DMS153 treated with DMSO at 0.1 percent for 48 hours (cell line): Measurements from ENCODE around the gene SSR4.

Source experiments
- DNase-seq: peaks from one replicate; lab custom pipeline; 2025; ENCODE audit not compliant: unreplicated experiment; lab: John Stamatoyannopoulos, UW

SSR4 gene

DNA sequence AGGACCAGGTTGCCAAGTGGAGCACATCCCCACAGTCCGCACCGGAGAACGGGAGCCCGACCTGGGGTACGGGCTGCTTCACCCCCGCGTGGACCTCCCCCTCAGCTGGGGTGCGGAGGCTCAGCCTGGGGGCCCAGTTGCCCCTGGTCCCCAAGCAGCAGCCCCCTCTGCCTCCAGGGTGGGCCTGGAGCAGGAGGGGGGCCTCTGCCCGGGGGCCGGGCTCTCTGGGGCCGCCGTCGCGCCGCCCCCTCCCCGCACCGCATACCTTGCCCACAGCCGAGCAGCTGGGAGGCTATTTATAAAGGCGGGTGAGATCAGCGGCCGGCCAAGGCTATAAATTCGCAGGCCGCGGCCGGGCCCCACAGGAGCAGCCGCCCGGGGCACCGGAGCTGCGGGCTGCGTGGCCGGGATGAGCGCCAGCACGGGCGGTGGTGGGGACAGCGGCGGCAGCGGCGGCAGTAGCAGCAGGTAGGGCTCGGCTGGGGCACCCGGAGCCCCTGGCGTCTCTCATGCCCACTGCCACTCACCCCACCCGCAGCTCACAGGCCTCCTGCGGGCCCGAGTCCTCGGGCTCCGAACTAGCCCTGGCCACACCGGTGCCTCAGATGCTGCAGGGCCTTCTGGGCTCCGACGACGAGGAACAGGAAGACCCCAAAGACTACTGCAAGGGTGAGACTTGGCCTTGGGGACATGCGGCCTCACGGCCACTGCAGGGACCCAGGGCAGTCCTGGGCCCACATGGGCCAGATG is 13.6 kb upstream of the SSR4 start, which contains the start of gene SRPK3:
TSS of gene SRPK3 (plus strand) at position 364 of the 750 bp plus-strand sequence. CDS start at position 410, 46 bp downstream.
- DNase-seq: peak; percentile 18

DNA sequence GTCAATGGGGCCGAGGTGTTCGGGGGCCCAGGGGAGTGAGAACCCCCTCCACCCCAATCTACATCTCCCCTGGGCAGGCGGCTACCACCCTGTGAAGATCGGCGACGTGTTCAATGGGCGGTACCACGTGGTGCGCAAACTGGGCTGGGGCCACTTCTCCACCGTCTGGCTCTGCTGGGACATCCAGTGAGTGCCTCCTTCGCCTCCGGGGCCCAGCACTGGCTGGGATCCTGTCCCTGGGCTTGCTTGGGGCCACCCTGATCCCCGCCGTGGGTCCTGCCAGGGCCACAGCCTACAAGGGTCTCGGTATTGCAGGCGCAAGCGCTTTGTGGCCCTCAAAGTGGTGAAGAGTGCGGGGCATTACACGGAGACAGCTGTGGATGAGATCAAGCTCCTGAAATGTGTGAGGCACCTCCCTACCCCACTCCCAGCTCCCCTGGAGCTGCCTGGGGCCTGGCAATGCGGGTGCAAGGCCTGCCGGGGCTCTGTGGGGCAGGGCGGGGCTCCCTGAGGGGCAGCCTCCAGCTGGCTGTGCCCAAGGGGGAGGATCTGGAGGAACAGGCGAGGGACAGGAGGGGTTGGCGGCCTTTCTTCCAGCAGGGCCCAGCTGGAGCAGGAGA is 12.9 kb upstream of the SSR4 start:
- peak; percentile 19 for DNase-seq

DNA sequence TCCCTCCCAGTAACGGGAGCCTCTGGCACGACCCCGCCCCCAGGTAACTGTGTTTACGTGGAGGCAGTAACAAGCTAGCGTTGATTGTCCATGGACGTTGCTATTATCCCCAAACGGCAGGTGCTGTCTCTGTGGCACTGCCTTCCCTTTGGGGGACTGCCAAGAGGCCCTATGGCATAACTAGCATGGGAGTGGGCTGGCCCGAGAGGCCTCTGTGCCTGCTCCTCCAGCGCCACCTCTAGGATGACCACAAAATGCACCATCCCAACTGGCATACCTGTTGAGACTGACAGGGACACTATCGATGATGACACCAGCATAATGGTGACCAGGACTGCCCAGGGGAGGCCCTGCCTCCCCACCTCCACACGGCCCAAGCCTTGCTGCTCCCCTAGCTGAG is 12.2 kb upstream of the SSR4 start:
- DNase-seq: peak; percentile 87

DNA sequence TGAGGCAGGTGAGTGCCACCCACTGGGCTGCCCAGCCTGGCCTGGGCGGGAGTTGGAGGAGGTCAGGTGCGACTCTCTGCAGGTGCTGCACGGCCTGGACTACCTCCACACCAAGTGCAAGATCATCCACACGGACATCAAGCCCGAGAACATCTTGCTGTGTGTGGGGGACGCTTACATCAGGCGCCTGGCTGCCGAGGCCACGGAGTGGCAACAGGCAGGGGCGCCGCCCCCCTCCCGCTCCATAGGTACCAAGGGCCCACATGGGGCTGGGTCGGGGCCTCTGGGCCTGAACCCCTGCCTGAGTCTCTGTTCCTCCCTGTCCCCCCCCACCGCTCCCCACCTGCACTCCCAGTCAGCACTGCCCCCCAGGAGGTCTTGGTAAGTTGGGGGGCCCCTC is 11.6 kb upstream of the SSR4 start:
- DNase-seq: no peak

DNA sequence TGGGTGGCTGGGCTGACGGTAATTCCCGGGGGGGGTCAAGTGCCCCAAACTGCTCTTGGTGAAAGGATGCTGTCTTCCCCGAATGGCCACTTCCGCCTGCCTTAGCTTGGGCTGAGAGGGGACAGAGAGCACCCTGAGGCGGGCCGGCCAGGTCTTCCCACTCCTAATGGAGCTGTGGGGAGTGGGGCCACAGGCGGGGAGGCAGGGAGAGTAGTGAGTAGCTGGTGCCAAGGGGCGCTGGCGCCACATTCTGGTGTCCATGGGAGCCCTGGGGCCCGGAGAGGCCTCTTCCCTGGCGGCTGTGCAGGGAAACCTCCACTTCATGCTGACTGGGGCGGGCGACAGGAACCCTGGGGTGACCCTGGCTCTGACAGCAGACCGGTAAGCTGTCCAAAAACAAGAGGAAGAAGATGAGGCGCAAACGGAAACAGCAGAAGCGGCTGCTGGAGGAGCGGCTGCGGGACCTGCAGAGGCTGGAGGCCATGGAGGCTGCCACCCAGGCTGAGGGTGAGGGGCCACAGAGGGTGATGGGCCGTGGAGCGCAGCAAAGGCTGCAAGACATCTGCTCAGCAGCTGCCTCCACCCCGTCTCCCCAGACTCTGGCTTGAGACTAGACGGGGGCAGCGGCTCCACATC is 11.0 kb upstream of the SSR4 start:
- no peak for DNase-seq

DNA sequence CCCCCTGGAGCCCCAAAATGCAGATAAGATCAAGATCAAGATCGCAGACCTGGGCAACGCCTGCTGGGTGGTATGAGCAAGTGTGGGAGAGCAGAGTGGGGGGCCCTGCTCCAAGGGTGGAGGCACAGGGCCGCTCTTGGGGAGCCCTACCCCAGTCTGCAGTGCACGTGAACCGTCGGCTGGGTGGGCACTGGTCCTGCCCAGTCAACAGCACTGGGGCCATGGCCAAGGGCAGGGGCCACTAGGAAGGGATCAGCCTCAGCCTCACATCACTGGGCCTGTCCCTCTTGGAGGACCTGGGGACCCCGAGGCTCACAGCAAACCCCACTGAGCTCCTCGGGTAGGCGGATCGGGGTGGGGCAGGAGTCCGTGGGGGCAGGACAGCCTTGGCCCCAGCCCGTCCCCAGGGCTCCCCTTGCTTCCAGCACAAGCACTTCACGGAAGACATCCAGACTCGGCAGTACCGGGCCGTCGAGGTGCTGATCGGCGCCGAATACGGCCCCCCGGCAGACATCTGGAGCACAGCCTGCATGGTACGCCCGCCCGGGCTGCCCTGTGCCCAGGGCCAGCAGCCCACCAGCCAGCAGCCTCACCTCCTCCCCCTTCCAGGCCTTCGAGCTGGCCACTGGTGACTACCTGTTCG is 10.0 kb upstream of the SSR4 start:
- no peak for DNase-seq

DNA sequence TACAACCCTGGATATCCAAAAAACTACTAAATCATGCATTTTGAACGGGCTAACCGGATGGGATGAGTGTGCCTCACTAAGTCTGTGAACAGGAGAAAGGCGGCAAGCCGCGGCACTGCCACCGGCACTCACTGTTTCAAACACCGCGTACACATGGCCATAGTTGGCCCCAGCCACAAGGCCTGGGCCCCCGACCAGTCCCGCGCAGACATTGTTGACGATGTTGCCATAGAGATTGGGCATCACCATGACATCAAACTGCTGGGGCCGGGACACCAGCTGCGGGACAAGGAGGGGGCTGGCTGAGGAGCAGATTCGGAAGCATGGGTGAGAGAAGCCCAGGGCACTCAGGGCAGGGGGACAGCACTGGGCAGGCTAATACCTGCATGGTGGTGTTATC is 7.8 kb upstream of the SSR4 start:
- no peak for DNase-seq

DNA sequence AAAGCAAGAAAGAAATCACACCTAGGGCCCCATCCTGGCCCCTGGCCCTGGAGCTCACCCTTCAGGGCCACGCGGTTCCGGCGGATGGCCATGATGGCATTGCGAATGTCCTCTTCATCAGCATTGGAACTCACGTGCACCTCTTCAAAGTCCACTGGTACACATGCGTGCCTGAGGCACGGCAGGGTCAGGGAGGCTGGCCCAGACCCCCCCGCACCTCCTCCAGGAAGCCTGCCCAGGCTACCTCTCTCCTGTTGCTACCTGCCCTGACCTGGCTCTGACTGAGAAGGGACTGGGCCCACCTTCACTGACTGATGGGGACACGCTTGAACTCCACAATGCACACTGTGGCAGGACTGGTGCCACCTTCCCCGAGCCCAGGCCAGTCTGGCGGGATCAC is 4.8 kb upstream of the SSR4 start:
- DNase-seq: no peak

DNA sequence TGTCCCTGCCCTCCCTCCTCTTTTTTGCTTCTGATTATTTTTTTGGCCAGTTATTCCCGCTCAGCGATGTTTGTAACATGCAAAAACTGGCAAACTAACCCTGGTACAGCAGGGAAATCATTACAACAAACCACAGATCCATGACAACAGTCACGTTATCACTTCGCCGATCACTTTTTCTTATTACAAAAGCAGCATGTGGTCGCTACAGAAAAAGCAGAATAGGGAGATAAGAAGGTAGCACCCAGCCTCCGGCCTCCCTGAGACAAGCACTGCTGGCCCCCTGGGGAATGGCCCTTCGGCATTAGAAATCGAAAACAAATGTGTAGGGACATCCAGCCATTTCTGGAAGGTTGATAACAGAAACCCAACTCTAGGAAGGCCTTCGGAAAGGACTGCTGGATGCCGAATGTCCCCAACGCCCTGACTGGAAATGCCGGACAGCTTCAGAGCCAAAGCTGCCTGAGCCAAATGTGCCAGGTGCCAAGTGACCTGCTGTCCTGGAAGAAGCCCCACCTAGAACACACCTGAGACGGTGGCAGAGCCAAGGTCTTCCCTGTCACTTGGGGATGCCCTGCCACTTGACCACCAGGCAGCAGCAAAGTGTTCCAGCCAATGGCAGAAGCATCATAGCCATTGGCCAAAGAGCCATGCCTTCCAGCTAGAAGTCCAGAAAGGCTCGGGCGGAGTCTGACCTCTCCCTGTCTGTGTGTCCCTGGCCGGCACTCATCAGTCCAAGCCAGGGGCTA is 3.2 kb upstream of the SSR4 start:
- no peak for DNase-seq

DNA sequence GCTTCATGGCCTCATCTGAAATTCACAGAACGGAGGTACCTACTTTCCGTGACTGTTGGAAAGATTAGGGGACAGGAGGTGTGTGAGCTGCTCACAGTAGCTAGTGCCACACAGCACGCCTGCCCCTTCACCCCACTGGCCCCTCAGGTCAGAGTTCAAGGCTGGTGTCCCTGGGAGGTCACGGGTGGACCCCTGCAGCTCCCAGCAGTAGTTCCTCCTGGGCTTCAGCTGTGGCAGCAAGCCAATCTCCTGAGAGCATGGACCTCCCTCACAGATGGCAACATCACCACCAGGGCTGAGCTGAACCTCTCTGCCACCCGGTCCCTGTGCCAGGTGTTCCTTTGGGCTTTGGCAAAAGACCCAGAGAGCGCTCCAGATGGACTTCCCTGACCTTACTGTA is 2.1 kb upstream of the SSR4 start:
- DNase-seq: no peak

DNA sequence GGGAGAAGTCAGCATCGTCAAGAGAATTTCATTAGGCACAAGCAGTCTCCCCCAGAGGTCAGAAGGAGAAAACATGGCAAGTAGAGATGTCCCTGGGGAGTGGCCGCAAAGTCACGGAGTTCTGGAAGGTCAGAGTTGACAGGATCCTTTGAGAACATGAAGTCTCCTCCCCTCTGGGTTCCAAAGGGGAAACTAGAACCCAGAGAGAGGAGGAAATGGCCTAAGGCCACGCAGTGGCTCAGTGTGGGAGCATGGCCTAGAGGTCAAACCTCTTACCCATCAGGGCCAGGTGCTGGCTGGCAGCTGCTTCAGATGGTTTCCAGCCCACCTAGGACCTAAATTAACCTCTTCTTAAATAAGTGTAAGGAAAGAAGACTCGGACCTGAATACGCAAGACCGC is 1.2 kb upstream of the SSR4 start:
- no peak for DNase-seq

DNA sequence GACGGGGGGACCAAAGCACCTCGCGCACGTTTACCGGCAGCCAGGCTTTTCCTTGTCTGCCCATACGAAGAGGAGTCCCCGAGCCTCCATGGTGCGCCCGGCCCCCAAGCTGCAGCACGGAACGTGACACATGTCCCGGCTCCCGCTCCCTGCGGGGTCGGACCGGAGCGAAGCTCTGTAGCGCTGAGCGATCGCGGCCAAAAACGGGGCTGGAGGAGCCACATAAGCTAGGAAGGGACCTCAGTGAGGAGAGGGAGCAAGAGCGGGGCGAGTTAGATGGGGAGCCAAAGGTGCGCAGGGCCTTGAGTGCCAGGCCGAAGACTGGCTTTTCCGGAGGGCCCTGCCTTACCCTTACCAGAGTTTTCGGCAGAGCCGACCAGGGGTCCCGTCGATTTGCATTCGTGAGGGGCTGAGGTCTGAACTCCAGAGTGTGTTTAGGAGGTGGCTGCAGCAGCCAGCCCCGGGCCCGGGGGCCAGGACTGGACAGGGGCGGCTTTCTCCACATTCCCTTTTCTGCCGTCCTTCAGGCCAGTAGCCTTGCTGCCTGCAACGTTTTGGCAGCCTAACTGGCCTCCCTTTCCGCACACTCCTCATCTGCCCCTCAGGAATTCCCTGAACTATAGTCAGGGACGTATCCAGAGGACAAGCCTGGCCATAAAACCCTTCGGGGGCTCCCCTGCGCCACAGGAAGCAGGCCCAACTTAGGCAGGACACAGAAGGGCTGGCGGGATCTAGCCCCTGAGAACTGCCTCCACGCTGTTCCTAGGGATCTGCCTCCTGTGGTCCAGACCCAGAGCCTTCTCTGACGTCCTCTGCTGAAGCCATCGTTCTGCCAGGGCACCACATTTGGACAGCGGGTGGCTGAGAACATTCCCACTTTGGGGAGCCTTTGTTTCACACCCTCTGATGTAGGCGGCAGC is 689 bp downstream of the SSR4 start:
- no peak for DNase-seq

DNA sequence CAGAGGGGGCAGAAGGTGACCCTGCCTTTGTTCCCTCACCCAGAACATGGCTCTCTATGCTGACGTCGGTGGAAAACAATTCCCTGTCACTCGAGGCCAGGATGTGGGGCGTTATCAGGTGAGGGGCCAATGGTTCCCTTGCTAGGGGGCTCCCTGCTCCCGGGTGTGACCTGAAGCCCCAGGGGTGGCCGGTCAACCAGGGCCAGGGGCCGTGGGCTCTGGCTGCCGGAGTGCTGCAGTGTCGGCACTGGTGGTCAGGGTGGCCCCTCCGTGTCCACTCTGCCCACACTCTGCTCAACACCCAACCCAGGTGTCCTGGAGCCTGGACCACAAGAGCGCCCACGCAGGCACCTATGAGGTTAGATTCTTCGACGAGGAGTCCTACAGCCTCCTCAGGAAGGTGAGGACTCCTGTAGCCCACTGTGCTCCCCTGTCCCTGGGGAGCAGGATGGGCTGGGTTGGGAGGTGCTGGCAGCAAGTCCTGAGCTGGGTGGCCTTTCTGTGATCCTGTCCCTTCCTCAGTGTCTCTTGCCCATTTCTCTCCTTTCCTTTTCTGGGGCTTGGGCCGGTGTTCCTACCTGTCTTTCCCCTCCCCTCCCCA is 3.0 kb downstream of the SSR4 start:
- DNase-seq: no peak

DNA sequence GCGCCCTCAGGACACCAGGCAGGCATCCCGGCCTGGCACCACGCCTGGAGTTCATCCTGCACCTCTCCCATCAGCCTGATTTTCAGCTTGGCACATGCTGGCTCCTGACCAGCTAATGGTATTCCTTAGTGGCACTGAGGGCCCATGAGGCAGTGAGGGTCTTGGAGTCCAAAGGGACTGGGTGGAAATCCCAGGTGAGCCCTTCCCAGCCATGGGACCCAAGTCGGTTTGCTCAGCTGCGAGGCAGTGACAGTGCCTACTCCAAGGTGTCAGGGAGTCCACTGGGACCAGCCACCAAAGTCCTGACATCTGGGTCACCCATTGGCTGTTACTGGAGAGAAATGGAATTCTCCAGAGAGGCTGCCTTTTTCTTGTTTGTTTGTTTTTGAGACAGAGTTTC is 4.9 kb downstream of the SSR4 start:
- no peak for DNase-seq

DNA sequence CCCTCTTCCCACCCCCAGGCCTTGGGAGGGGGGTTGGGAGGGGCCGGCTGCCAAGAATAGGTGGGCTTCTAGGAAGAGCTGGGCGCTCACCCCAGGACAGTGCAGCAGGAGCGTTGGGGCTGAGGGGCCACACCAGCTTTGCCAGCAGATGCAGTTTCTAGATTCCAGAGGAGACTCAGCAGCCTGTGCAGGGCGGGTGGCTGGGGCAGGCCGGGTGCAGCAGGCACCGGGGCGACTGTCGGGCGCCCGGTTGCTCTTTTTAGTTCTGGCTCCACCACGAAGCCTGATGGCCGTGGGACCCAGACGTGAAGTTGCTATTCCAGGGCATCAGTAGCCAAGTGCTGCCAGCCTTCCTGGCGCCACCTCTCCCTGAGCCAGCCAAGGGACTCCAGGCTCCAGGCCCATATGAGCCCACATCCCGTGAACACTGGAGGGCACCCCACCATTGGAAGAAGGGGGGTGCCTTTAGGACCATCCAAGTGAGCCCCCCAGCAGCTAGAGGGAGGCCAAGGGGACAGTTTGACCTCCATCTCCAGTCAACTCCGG is 5.8 kb downstream of the SSR4 start:
- DNase-seq: no peak

DNA sequence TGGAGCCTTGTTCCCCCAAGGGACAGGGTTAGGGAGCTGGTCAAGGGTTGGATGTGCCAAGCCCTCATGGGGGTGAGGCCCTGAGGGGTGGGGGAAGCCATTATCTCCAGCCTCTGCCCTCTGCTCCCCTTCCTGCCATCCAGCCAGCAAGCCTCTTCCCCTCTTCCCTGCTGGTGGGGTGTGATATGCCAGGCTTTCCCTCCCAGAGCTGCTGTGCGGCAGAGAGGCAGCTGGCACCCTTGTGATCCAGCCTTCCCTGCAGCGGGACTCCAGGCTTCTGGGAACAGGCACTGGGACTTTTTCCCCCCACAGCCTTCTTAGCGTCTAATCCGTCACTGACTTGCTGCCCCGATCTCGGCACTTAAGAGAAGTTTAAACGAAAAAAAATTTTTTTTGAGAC is 6.3 kb downstream of the SSR4 start:
- DNase-seq: no peak

DNA sequence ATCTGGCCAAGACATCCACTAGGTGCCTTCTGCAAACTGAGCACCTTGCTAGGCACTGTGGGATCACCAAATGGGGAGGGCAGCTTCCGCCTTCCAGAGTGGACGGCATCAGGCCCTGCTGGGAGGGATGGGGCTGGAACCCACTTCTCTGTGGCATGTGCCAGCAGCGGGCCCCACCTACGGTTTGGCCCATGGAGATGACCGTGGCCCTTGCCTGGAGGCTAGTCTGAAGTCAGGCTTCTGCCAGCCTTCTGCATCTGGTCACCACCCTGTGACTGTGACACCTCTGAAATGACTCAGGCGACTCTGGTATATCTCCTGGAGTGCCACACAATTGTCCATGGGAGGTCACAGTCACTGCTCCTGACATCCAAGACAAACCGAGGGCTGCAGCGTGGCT is 7.2 kb downstream of the SSR4 start:
- no peak for DNase-seq

DNA sequence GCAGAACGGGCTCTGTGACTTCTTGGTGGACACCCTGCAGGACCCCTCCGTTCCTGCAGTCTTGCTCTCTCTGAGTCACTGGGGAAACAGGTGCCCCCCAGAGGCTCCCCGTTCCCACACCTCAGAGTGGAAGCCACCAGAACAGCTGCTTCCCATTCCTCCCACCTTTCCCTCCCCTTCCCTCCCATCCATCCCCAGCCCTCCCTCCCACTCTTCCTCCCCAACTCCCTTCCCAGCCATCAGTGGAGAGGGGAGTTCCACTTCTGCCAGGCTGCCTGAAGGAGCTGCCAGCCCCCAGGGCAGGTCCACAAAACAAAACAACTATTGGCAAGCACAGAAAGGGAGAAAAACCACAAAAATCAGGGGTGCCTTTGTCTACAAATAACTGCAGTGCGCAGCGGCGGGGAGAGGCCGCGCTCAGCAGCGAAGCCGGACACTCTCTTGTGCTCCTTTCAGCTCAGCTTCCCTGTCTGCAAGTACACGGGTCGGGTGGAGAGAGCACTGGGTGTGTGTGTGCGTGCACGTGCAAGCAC is 8.1 kb downstream of the SSR4 start:
- no peak for DNase-seq
